BE2C (cell line): ENCODE data around the gene BLVRB.
"Not testable (repeated sequence)": the region's sequence is repeated elsewhere in the genome, so short reads cannot be mapped to it uniquely, and the experiment has no call there.

ENCODE experiments used
- DNase-seq: peaks from one replicate; pipeline ENCODE4 v3.0.0-alpha.2; 2020
- H3K27me3 ChIP-seq: fragments of 250-450 bp; sonication (Bioruptor Pico); 2 replicates; pipeline ENCODE4 v1.5.1; 2020; ENCODE audit warnings: mild to moderate bottlenecking
- H3K36me3 ChIP-seq: fragments of 250-450 bp; sonication (Bioruptor Pico); 2 replicates; pipeline ENCODE4 v1.5.1; 2020; ENCODE audit warnings: mild to moderate bottlenecking
- H3K4me1 ChIP-seq: fragments of 250-450 bp; sonication (Bioruptor Pico); 2 replicates; pipeline ENCODE4 v1.5.1; 2020
- H3K4me3 ChIP-seq: 2 replicates; pipeline ENCODE4 v1.5.1; 2011; ENCODE audit warnings: low read depth, low read length
- H3K9me3 ChIP-seq: fragments of 250-450 bp; sonication (Bioruptor Pico); 2 replicates; pipeline ENCODE4 v1.5.1; 2020
- TF ChIP-seq, protein P1 (sequence below): IDR thresholded peaks from 2 replicates; pipeline ENCODE4 v1.5.1; 2012; ENCODE audit warnings: mild to moderate bottlenecking, low read depth, low read length

The BLVRB gene

DNA sequence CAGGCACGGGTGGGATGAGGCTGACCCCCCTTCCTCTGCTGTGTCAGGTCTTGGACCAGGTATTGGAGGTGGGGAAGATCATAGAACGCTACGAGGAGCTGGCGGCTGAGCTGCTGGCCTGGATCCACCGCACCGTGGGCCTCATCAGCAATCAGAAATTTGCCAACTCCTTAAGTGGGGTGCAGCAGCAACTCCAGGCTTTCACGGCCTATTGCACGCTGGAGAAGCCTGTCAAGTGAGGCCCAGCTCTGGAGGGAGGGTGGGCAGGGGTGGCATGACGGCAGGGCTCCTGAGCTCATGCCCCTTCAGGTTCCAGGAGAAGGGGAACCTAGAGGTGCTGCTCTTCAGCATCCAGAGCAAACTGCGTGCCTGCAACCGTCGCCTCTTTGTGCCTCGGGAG lies 36.5 kb upstream of the BLVRB start:
- Histone ChIP-seq H3K36me3 (no peaks in the 10 kb centered on the region), H3K4me1 (peaks cover 10% of the 10 kb centered on the region), H3K4me3 (no peak overlapping the region), H3K9me3 (no peaks in the 10 kb centered on the region), H3K27me3 (no peaks in the 10 kb centered on the region)
- TF ChIP-seq, protein P1, sequence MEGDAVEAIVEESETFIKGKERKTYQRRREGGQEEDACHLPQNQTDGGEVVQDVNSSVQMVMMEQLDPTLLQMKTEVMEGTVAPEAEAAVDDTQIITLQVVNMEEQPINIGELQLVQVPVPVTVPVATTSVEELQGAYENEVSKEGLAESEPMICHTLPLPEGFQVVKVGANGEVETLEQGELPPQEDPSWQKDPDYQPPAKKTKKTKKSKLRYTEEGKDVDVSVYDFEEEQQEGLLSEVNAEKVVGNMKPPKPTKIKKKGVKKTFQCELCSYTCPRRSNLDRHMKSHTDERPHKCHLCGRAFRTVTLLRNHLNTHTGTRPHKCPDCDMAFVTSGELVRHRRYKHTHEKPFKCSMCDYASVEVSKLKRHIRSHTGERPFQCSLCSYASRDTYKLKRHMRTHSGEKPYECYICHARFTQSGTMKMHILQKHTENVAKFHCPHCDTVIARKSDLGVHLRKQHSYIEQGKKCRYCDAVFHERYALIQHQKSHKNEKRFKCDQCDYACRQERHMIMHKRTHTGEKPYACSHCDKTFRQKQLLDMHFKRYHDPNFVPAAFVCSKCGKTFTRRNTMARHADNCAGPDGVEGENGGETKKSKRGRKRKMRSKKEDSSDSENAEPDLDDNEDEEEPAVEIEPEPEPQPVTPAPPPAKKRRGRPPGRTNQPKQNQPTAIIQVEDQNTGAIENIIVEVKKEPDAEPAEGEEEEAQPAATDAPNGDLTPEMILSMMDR = no peak
- DNase-seq = no peak

DNA sequence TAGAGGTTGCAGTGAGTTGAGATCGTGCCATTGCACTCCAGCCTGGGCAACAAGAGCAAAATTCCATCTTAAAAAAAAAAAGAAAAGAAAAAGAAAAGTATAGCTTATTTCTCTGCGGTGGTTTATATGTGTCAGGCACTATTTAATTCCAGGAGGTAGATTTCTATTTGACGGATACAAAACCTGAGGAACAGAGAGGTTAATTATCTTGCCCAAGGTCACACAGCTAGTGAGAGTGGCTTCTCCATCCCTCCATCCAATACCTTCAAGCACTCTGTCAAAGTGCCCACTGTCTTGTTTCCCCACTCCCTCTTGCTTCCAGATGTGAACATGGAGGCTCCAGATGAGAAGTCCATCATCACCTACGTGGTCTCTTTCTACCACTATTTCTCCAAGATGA lies 36.1 kb upstream of the BLVRB start:
- TF ChIP-seq, protein P1 = no peak
- H3K9me3 ChIP-seq = no peaks in the 10 kb centered on the region
- no peaks in the 10 kb centered on the region for H3K36me3 ChIP-seq
- H3K27me3 ChIP-seq = no peaks in the 10 kb centered on the region
- no peak overlapping the region for H3K4me3 ChIP-seq
- DNase-seq = no peak
- peaks cover 10% of the 10 kb centered on the region for H3K4me1 ChIP-seq

DNA sequence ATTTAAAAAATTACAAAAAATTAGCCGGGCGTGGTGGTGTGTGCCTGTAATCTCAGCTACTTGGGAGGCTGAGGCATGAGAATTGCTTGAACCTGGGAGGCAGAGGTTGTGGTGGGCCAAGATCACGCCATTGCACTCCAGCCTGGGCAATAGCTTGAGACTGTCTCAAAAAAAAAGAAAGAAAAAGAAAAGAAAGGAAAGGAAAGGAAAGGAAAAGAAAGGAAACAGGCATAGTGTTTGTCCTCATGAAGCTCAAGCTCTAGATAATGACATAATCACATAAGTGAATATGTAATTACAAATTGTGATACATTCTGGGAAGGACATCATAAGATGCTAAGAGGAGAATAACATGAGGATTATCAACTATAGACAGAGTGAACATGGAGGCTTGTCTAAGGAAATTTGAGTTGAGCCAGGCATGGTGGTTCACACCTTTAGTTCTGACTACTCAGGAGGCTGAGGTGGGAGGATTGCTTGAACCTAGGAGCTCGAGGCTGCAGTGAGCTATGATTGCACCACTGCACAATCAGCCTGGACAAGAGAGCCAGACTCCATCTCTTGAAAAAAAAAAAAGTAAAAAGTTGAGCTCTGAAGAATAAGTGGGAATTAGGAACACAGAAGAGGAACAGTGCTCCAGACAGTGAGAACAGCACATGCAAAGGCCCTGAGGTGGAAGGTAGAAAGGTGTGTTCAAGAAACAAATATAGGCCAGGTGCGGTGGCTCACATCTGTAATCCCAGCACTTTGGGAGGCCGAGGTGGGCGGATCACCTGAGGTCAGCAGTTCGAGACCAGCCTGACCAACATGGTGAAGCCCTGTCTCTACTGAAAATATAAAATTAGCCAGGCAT lies 35.4 kb upstream of the BLVRB start:
- not testable (repeated sequence) for H3K36me3 ChIP-seq, H3K4me1 ChIP-seq, H3K4me3 ChIP-seq, H3K9me3 ChIP-seq, H3K27me3 ChIP-seq, DNase-seq

DNA sequence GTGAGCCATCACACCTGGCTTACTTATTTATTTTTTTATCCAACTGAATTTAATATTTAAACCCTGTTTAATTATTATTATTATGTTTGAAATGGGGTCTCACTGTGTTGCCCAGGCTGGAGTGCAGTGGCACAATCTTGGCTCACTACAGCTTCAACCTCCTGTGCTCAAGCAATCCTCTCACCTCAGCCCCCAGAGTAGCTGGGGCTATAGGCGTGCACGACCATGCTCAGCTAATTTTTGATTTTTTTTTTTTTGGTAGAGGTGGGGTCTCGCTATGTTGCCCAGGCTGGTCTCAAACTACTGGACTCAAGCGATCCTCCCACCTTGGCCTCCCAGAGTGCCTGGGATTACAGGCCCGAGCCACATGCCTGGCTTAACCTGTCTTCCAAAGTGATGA lies 33.8 kb upstream of the BLVRB start:
- peaks cover 10% of the 10 kb centered on the region for H3K4me1 ChIP-seq
- no peaks in the 10 kb centered on the region for H3K27me3 ChIP-seq
- H3K36me3 ChIP-seq = no peaks in the 10 kb centered on the region
- DNase-seq = no peak
- H3K4me3 ChIP-seq = no peak overlapping the region
- TF ChIP-seq, protein P1 = no peak
- no peaks in the 10 kb centered on the region for H3K9me3 ChIP-seq

DNA sequence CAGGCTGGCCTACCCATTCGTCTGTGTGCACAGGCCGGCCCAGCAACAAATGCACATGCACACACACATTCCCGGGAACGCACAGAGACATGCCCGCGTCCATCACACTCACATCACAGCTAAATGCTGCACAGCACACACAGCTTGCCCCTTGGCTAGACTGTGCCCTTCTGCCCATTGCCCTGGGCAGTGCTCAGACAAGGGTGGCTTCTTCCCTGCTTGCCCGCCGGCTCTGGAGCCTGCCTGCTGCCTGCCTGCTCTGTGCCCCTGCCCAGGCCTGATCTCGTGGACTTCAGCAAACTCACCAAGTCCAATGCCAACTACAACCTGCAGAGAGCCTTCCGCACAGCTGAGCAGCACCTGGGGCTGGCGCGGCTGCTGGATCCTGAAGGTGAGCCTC lies 31.7 kb upstream of the BLVRB start:
- Histone ChIP-seq H3K4me1 (no peaks in the 10 kb centered on the region), H3K9me3 (no peaks in the 10 kb centered on the region), H3K36me3 (no peaks in the 10 kb centered on the region), H3K27me3 (no peaks in the 10 kb centered on the region), H3K4me3 (no peak overlapping the region)
- DNase-seq = no peak
- TF ChIP-seq, protein P1 = no peak

DNA sequence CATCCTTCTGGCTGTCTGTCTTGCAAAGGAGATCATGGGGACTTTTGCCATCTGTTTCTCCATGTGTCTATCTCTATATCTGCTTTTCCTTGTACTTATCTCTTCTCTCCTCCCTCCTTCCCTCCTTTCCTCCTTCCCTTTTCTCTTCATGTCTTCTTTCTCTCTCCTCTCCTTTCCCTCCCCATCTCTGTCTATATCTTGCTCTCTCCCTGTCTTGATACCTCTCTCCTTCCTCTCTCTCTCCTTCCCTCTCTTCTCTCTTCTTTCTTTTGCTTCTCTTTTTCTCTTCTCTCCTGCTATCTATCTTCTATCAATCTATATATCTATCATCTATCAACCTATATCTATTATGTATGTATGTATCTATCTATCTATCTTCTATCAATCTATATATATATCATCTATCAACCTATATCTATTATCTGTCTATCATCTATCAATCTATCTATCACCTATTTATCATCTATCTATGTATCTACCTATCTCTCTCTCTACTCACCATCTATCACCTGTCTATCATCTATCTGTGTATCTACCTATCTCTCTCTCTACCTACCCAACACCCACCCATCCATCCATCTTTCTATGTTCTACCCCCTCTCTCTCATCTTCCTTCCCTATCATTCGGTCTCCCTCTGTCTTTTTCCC lies 28.8 kb upstream of the BLVRB start:
- no peaks in the 10 kb centered on the region for H3K27me3 ChIP-seq
- no peak for DNase-seq
- H3K4me1 ChIP-seq = no peaks in the 10 kb centered on the region
- H3K36me3 ChIP-seq = no peaks in the 10 kb centered on the region
- no peaks in the 10 kb centered on the region for H3K9me3 ChIP-seq
- H3K4me3 ChIP-seq = no peak overlapping the region
- TF ChIP-seq, protein P1 = no peak
